ENCODE measurements around the gene NTM. TPM values are rescaled to one million over a fixed set of nuclear protein-coding genes. Genes with fewer than 3 reads are reported as not detected.
"Not testable (repeated sequence)": the region's sequence is repeated elsewhere in the genome, so short reads cannot be mapped to it uniquely, and the experiment has no call there.

NTM gene
- total RNA-seq, 1 experiment from 2014 or later: 9.9 TPM

GRCh38 chr11:132367293-132367692 lies 996.9 kb downstream of the NTM start:
- Histone ChIP-seq H2BK5ac (ENCODE audit: insufficient read length, low read length) (no peak overlapping the region), H2BK15ac (ENCODE audit: low read depth, low read length) (no peak overlapping the region), H2AFZ (ENCODE audit: low read length) (no peak overlapping the region), H3K23me2 (ENCODE audit: insufficient read length, low read depth, low read length, poor library complexity, severe bottlenecking) (no peaks in the 10 kb centered on the region), H4K8ac (replicated peaks; ENCODE audit: insufficient read length, low read depth, low read length) (no peak overlapping the region), H3K79me1 (ENCODE audit: insufficient read depth, low read depth, low read length, poor library complexity, severe bottlenecking) (no peaks in the 10 kb centered on the region), H2BK12ac (ENCODE audit: insufficient read length, low read depth, low read length) (no peak overlapping the region), H3K27me3 (ENCODE audit: insufficient read depth, low read length) (no peaks in the 10 kb centered on the region), H2BK20ac (ENCODE audit: low read depth, low read length, poor library complexity, severe bottlenecking) (no peak overlapping the region), H3K79me2 (ENCODE audit: insufficient read depth, low read length) (no peaks in the 10 kb centered on the region), H3K4me1 (ENCODE audit: insufficient read depth, low read length) (no peaks in the 10 kb centered on the region), H3K9ac (ENCODE audit: extremely low read depth, insufficient read length, low read length) (no peak overlapping the region), H3K14ac (ENCODE audit: insufficient read depth, low read length) (no peak overlapping the region), H4K91ac (ENCODE audit: insufficient read length, low read depth, low read length) (no peak overlapping the region), H4K5ac (ENCODE audit: insufficient read length, low read depth, low read length) (no peak overlapping the region), H3K27ac (ENCODE audit: insufficient read length, low read depth, low read length) (no peak overlapping the region), H2BK120ac (ENCODE audit: low read depth, low read length, poor library complexity, severe bottlenecking) (no peak overlapping the region), H3K9me3 (ENCODE audit: control insufficient read depth, low read depth, low read length) (no peaks in the 10 kb centered on the region), H3K56ac (ENCODE audit: insufficient read length, low read depth, low read length) (no peak overlapping the region), H3K4ac (ENCODE audit: low read depth, low read length) (no peak overlapping the region), H4K20me1 (ENCODE audit: control insufficient read depth, insufficient read depth, insufficient read length) (no peaks in the 10 kb centered on the region), H3K18ac (ENCODE audit: insufficient read length, low read depth, low read length) (no peak overlapping the region), H3T11ph (ENCODE audit: low read length) (no peak overlapping the region), H2AK5ac (ENCODE audit: insufficient read length, low read length) (no peak overlapping the region), H3K4me2 (ENCODE audit: insufficient read depth, insufficient read length, low read length) (no peak overlapping the region), H3K23ac (ENCODE audit: insufficient read length, low read depth, low read length) (no peak overlapping the region)
- no peaks in the 10 kb centered on the region for H3K36me3 Mint-ChIP-seq (ENCODE audit: insufficient read depth in 1 of 3, low read depth in 3 of 3)
- DNase-seq: no peak
- no peaks in the 10 kb centered on the region for H3K4me1 Mint-ChIP-seq
- peaks cover 2% of the 10 kb centered on the region; the same call in 1 of the 2 replicates for H3K27me3 Mint-ChIP-seq (ENCODE audit: low read depth)
- no CpG with 5 or more reads among the region's 3 CpGs for WGBS (ENCODE audit: extremely low coverage, insufficient read length, low lambda C conversion rate)
- H3K4me3 Mint-ChIP-seq: no peak overlapping the region
- no peak for TF ChIP-seq CTCF (conservative IDR thresholded peaks at IDR 0.05)
- H3K9me3 Mint-ChIP-seq: no peaks in the 10 kb centered on the region; a peak in 1 of 5 replicates
- no peak overlapping the region for H3K27ac Mint-ChIP-seq

- not testable (repeated sequence) for H3K27me3 ChIP-seq (ENCODE audit: insufficient read depth, low read length); H2AFZ ChIP-seq (ENCODE audit: low read length); H4K91ac ChIP-seq (ENCODE audit: insufficient read length, low read depth, low read length); H3K79me1 ChIP-seq (ENCODE audit: insufficient read depth, low read depth, low read length, poor library complexity, severe bottlenecking); H3K4me1 Mint-ChIP-seq; H3K9ac ChIP-seq (ENCODE audit: extremely low read depth, insufficient read length, low read length); H2BK15ac ChIP-seq (ENCODE audit: low read depth, low read length); H3K18ac ChIP-seq (ENCODE audit: insufficient read length, low read depth, low read length); H4K5ac ChIP-seq (ENCODE audit: insufficient read length, low read depth, low read length); H3K4me3 Mint-ChIP-seq; H3K79me2 ChIP-seq (ENCODE audit: insufficient read depth, low read length); H2AK5ac ChIP-seq (ENCODE audit: insufficient read length, low read length); H3K4ac ChIP-seq (ENCODE audit: low read depth, low read length); H3K27ac Mint-ChIP-seq; H2BK12ac ChIP-seq (ENCODE audit: insufficient read length, low read depth, low read length); H3K27ac ChIP-seq (ENCODE audit: insufficient read length, low read depth, low read length); H3K4me1 ChIP-seq (ENCODE audit: insufficient read depth, low read length); H4K20me1 ChIP-seq (ENCODE audit: control insufficient read depth, insufficient read depth, insufficient read length); H3K27me3 Mint-ChIP-seq (ENCODE audit: low read depth); DNase-seq; H4K8ac ChIP-seq (replicated peaks; ENCODE audit: insufficient read length, low read depth, low read length); H3T11ph ChIP-seq (ENCODE audit: low read length); H2BK5ac ChIP-seq (ENCODE audit: insufficient read length, low read length); H3K14ac ChIP-seq (ENCODE audit: insufficient read depth, low read length); H3K23ac ChIP-seq (ENCODE audit: insufficient read length, low read depth, low read length); H2BK20ac ChIP-seq (ENCODE audit: low read depth, low read length, poor library complexity, severe bottlenecking); H3K56ac ChIP-seq (ENCODE audit: insufficient read length, low read depth, low read length); H3K9me3 Mint-ChIP-seq; H2BK120ac ChIP-seq (ENCODE audit: low read depth, low read length, poor library complexity, severe bottlenecking); H3K4me2 ChIP-seq (ENCODE audit: insufficient read depth, insufficient read length, low read length); H3K23me2 ChIP-seq (ENCODE audit: insufficient read length, low read depth, low read length, poor library complexity, severe bottlenecking); H3K9me3 ChIP-seq (ENCODE audit: control insufficient read depth, low read depth, low read length); H3K36me3 Mint-ChIP-seq (ENCODE audit: insufficient read depth in 1 of 3, low read depth in 3 of 3)
Measured at GRCh38 chr11:132370114-132370513, 999.7 kb downstream of the NTM start.
